ENCODE results near the gene PHKA1. TPM values are rescaled to one million over a fixed set of nuclear protein-coding genes. Genes with fewer than 3 reads are reported as not detected.
A peak's percentile ranks its signal among the peaks of the same experiment; 100 is the strongest.
"Not testable (repeated sequence)": the region's sequence is repeated elsewhere in the genome, so short reads cannot be mapped to it uniquely, and the experiment has no call there.

The PHKA1 gene
- total RNA-seq, 1 donor = 0.21 TPM

- no peaks in the 10 kb centered on the region for H3K4me1 ChIP-seq (ENCODE audit: insufficient read depth, low read length)
Observed at GRCh38 chrX:72630185-72630584, 83.9 kb downstream of the PHKA1 start.

GRCh38 chrX:72624194-72624593, 89.9 kb downstream of the PHKA1 start:
- H3K4me3 ChIP-seq (ENCODE audit: low read length) = no peak overlapping the region
- H3K9me3 ChIP-seq (ENCODE audit: low read depth, low read length) = no peaks in the 10 kb centered on the region
- H3K4me1 ChIP-seq (ENCODE audit: insufficient read depth, low read length) = no peaks in the 10 kb centered on the region
- H3K27me3 ChIP-seq (ENCODE audit: insufficient read depth, low read length) = no peaks in the 10 kb centered on the region

More at GRCh38 chrX:72630185-72630584, 83.9 kb downstream of the PHKA1 start:
- Histone ChIP-seq H3K27me3 (ENCODE audit: insufficient read depth, low read length) (no peaks in the 10 kb centered on the region), H3K9me3 (ENCODE audit: low read depth, low read length) (no peaks in the 10 kb centered on the region), H3K4me3 (ENCODE audit: low read length) (no peak overlapping the region)

- no peaks in the 10 kb centered on the region for H3K4me1 ChIP-seq (ENCODE audit: insufficient read depth, low read length)
- H3K4me3 ChIP-seq (ENCODE audit: low read length) = no peak overlapping the region
- H3K27me3 ChIP-seq (ENCODE audit: insufficient read depth, low read length) = no peaks in the 10 kb centered on the region
- H3K9me3 ChIP-seq (ENCODE audit: low read depth, low read length) = no peaks in the 10 kb centered on the region
Observed at GRCh38 chrX:72621625-72622485, 92.3 kb downstream of the PHKA1 start.

GRCh38 chrX:72621163-72621562, 92.9 kb downstream of the PHKA1 start:
- Histone ChIP-seq H3K4me3 (ENCODE audit: low read length) (no peak overlapping the region), H3K9me3 (ENCODE audit: low read depth, low read length) (no peaks in the 10 kb centered on the region), H3K4me1 (ENCODE audit: insufficient read depth, low read length) (no peaks in the 10 kb centered on the region), H3K27me3 (ENCODE audit: insufficient read depth, low read length) (no peaks in the 10 kb centered on the region)

GRCh38 chrX:72620550-72621145, 93.5 kb downstream of the PHKA1 start:
- no peak overlapping the region for H3K4me3 ChIP-seq (ENCODE audit: low read length)
- no peaks in the 10 kb centered on the region for H3K27me3 ChIP-seq (ENCODE audit: insufficient read depth, low read length)

GRCh38 chrX:72609313-72609712, 104.8 kb downstream of the PHKA1 start:
- Histone ChIP-seq H3K4me3 (ENCODE audit: low read length) (no peak overlapping the region), H3K4me1 (ENCODE audit: insufficient read depth, low read length) (no peaks in the 10 kb centered on the region)

More at GRCh38 chrX:72620550-72621145, 93.5 kb downstream of the PHKA1 start:
- no peaks in the 10 kb centered on the region for H3K4me1 ChIP-seq (ENCODE audit: insufficient read depth, low read length)
- H3K9me3 ChIP-seq (ENCODE audit: low read depth, low read length) = no peaks in the 10 kb centered on the region

GRCh38 chrX:72604705-72605104, 109.4 kb downstream of the PHKA1 start:
- Histone ChIP-seq H3K4me1 (ENCODE audit: insufficient read depth, low read length) (no peaks in the 10 kb centered on the region), H3K27me3 (ENCODE audit: insufficient read depth, low read length) (no peaks in the 10 kb centered on the region), H3K9me3 (ENCODE audit: low read depth, low read length) (no peaks in the 10 kb centered on the region), H3K4me3 (ENCODE audit: low read length) (no peak overlapping the region)

More at GRCh38 chrX:72609313-72609712, 104.8 kb downstream of the PHKA1 start:
- Histone ChIP-seq H3K27me3 (ENCODE audit: insufficient read depth, low read length) (no peaks in the 10 kb centered on the region), H3K9me3 (ENCODE audit: low read depth, low read length) (no peaks in the 10 kb centered on the region)

- H3K4me3 ChIP-seq (ENCODE audit: low read length) = no peak overlapping the region
Observed at GRCh38 chrX:72604112-72604511, 110.0 kb downstream of the PHKA1 start.

GRCh38 chrX:72591038-72591437, 123.1 kb downstream of the PHKA1 start:
- not testable (repeated sequence) for H3K27me3 ChIP-seq (ENCODE audit: insufficient read depth, low read length); H3K4me3 ChIP-seq (ENCODE audit: low read length); H3K4me1 ChIP-seq (ENCODE audit: insufficient read depth, low read length); H3K9me3 ChIP-seq (ENCODE audit: low read depth, low read length)

More at GRCh38 chrX:72604112-72604511, 110.0 kb downstream of the PHKA1 start:
- H3K9me3 ChIP-seq (ENCODE audit: low read depth, low read length) = no peaks in the 10 kb centered on the region
- no peaks in the 10 kb centered on the region for H3K27me3 ChIP-seq (ENCODE audit: insufficient read depth, low read length)
- H3K4me1 ChIP-seq (ENCODE audit: insufficient read depth, low read length) = no peaks in the 10 kb centered on the region

GRCh38 chrX:72584163-72584562, 129.9 kb downstream of the PHKA1 start:
- Histone ChIP-seq H3K27me3 (ENCODE audit: insufficient read depth, low read length) (no peaks in the 10 kb centered on the region), H3K9me3 (ENCODE audit: low read depth, low read length) (no peaks in the 10 kb centered on the region), H3K4me3 (ENCODE audit: low read length) (no peak overlapping the region), H3K4me1 (ENCODE audit: insufficient read depth, low read length) (no peaks in the 10 kb centered on the region)

- Histone ChIP-seq H3K4me1 (ENCODE audit: insufficient read depth, low read length) (peaks cover 8% of the 10 kb centered on the region), H3K4me3 (ENCODE audit: low read length) (no peak overlapping the region), H3K9me3 (ENCODE audit: low read depth, low read length) (no peaks in the 10 kb centered on the region), H3K27me3 (ENCODE audit: insufficient read depth, low read length) (no peaks in the 10 kb centered on the region)
Observed at GRCh38 chrX:72576141-72576894, 137.8 kb downstream of the PHKA1 start.

GRCh38 chrX:72573158-72573511, 141.0 kb downstream of the PHKA1 start:
- H3K4me1 ChIP-seq (ENCODE audit: insufficient read depth, low read length) = peaks cover 8% of the 10 kb centered on the region
- peak overlapping the region; percentile 65 for H3K4me3 ChIP-seq (ENCODE audit: low read length)
- H3K27me3 ChIP-seq (ENCODE audit: insufficient read depth, low read length) = no peaks in the 10 kb centered on the region
- H3K9me3 ChIP-seq (ENCODE audit: low read depth, low read length) = no peaks in the 10 kb centered on the region

GRCh38 chrX:72572248-72573157, 141.6 kb downstream of the PHKA1 start, which contains the start of gene HDAC8:
Gene HDAC8 (minus strand): TSS chrX:72572843. CDS start chrX:72572761, 82 bp downstream.
- H3K4me3 ChIP-seq (ENCODE audit: low read length) = peak within 1 kb of the TSS; percentile 65

GRCh38 chrX:72569786-72570185, 144.3 kb downstream of the PHKA1 start:
- H3K27me3 ChIP-seq (ENCODE audit: insufficient read depth, low read length) = no peaks in the 10 kb centered on the region
- no peaks in the 10 kb centered on the region for H3K9me3 ChIP-seq (ENCODE audit: low read depth, low read length)

More at GRCh38 chrX:72572248-72573157, 141.6 kb downstream of the PHKA1 start, which contains the start of gene HDAC8:
- Histone ChIP-seq H3K4me1 (ENCODE audit: insufficient read depth, low read length) (peaks cover 8% of the 10 kb centered on the region), H3K27me3 (ENCODE audit: insufficient read depth, low read length) (no peaks in the 10 kb centered on the region), H3K9me3 (ENCODE audit: low read depth, low read length) (no peaks in the 10 kb centered on the region)

More at GRCh38 chrX:72569786-72570185, 144.3 kb downstream of the PHKA1 start:
- no peak overlapping the region for H3K4me3 ChIP-seq (ENCODE audit: low read length)
- no peaks in the 10 kb centered on the region for H3K4me1 ChIP-seq (ENCODE audit: insufficient read depth, low read length)
